ENCODE results near the gene SLC38A9.

The SLC38A9 gene

DNA sequence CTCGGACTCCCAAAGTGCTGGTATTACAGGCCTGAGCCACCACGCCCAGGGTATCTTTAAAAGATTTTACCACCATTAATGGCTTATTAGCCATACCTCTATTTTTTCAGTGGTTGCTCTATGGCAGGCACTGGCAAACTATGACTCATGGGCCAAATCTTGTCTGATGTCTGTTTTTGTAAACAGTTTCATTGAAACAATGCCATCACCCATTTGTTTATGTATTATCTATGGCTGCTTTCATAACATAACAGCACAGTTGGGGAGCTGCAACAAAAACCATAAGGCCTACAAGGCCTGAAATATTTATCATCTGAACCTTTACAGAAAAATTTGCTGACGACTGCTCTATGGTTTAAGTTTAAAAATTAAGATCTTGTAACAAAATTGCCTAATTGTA is 66.8 kb downstream of the SLC38A9 start:
- FAIRE-seq = no peak

DNA sequence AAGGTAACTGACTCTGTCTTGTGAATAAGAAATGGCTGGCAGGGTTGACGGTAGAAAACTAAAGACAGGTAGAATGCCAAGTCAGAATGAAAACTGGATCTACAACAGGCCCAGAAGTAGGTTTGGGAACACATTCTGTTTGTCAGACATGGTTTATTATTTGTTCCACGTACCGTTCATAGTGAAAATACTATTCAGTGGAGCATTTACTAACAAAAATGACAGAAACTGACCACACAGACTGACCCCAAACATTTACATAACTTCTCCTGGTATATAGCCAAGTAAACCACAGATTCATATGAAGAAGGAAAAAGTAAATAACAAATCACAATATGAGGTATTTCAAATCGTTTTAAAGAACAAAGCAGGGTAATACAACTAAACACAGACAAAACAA is 73.7 kb downstream of the SLC38A9 start:
- no peak for FAIRE-seq

DNA sequence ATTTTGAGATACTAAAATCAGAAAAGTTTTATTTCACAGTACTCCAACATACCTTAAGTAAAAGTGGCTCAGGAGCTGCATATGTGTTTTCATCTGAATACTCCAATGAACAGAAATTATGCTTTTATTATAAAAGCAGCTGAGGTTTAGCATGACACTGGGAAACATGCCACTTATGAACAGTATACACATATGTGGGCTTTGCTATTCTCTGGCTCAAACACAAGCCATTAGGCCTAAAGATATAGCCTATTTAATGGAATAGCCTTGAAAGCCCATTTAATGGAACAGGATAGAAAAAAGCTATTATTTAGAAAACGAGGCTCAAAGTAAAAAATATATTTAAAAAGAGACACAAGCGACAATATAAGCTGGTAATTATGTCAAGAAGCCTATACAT is 74.1 kb downstream of the SLC38A9 start:
- FAIRE-seq = no peak

DNA sequence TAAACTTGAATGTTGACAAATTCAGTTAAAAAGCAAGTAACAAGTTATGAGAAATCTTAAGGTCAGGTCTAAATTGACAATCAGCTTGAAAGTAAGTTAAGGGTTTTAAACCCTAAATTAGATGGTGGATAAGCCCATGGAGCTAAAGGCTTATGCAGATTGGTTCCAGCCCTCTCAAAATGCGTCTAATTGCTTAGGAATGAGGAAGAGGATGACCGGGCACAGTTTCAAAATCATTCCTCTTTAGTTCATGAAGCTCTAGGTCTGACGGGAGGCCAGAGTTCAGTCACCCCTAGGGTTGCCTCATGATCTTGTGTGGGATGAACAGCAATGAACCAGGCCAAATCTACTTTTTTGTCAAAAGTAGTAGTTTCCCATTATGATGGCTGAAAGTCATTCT is 75.4 kb downstream of the SLC38A9 start:
- no peak for FAIRE-seq

DNA sequence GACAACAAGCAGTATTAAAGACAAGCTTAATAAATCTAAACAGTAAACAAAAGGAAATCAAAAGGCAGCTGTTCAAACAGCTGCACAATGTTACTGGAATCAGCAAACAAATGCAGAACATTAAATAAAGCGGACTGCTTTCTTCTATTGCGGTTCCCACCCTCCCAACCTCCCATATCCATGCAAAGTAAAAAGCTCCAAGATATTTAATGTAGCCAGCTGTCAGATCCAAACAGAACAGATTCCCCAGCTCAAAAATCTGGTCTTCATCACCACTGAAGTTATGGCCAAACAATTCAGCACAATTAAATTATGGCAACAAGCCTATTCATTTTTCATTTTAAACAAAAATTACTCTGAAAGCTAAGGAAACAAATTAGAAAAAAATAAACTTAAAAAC is 75.9 kb downstream of the SLC38A9 start:
- no peak for FAIRE-seq

DNA sequence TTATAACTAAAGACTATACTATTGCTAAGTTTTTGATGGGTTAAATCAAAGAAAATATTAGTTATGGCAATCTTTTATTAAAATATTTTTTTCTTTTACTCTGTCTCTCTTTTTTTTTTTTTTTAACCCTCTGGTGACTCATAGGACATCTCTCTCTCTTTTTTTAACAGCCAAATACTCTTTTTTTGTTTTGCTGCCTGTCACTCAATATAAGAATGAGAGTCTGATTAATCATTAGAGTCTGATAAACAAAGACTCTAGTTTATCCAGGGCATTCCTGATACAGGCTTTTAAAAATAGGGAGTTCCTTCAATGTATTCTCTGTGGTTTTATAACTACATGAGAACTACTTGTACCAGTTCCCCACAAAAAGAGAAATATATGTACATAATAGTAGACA is 77.3 kb downstream of the SLC38A9 start:
- no peak for FAIRE-seq

DNA sequence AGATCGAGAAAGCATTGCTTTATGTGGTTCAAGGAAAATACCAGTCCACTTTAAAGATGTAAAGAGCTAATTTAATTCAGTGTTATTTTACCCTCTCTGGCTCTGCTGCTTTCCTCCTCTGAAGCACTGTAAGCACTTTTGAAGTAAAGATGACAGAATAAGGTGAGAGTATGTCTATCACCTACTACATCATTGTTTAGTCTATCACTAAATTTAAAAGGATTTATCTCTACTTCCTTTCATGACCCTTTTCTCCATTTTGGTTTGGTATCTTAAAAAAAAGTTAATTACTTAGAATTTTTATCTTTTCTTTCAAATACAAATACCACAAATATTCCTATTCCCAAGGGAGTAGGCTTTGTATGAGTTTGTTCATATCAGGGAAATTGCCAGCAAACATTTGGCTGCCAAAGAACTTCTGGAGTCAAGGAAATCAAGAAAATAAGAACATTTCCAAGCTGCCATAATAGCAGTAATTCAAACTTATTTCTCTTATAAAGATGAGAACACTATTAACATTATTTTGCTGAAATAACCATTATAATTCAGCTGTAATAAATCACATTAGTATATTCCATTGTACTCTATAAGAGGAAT is 77.8 kb downstream of the SLC38A9 start:
- FAIRE-seq = no peak

DNA sequence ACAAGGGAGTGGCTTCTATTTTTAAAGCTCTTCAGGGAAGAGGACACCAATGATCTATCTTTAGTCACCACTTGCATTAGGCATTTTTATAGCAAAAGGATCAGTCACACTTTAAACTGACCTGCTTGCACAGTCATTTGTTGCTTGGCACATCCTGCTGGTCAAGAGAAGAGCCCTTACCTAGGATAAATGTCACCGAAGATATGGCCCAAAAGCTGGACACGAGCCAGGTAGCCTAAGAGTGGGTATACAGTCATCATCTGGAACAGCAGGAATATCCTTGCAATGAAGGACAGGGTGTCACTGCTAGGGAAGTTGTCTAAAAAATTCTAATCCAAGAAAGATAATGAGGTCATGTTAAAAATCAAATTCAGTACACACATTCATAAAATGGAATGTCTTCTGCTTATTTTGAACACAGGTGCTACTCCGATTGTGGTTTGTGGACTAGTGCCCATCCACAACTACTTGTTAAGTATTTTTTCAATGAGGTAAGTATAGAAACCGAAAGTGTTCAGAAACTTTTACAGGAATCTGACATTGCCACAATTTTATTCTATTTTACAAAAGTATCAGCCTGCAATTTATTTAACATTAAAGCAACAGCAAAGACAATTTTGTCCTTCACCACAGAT is 78.4 kb downstream of the SLC38A9 start:
- FAIRE-seq = no peak

DNA sequence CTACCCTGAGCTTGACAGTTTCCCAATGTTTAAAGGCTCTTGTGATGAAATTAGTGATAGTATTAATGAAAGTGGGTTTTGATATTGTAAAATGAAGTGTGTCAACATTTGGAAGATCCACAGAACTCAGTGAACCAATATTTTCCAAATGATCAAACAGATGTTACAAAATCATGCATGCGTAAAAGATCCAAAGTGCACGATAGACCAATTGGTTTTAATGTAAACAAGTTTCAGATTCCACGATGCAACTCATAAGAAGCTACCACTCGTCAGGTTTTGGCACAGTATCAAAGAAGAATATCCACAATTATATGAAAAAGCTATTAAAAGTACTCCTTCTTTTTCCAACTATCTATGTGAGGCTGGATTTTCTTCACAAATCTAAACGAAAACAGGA is 82.3 kb downstream of the SLC38A9 start:
- no peak for FAIRE-seq

DNA sequence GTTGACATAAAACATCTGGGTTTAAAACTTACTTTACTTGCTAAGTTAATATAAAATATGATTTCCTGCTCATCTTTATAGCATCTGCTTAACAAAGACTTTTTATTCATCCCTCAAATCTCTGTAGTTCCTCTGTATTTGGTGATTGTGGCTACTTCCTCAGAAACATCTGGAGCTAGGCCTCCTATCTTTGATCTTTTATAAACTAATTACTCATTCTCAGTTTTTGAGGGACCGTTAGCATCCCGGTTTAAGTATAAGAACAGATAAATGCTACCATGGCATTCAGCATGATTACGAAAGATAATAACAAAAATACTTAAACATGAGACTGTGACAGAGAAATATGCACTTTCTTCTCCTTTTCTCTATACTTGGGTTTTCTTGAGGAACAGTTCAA is 85.3 kb downstream of the SLC38A9 start:
- no peak for FAIRE-seq

DNA sequence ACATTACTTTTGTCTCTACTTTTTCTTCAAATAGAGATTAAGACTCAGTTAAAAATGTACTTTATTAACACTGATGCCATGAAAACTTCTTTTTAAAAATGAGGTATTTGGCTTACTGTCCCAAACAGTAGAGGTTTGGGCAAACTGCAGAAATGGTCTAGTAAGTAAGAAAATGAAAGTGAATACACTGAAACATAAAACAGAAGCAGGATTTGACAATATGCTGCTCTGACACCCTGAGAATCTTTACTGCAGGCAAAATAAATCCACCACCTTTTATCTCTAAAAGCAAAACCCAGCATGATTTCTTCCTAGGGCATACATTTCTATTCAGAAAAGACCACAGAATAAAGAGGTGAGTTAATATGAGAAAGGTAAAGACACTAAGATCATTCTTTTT is 86.2 kb downstream of the SLC38A9 start:
- no peak for FAIRE-seq

DNA sequence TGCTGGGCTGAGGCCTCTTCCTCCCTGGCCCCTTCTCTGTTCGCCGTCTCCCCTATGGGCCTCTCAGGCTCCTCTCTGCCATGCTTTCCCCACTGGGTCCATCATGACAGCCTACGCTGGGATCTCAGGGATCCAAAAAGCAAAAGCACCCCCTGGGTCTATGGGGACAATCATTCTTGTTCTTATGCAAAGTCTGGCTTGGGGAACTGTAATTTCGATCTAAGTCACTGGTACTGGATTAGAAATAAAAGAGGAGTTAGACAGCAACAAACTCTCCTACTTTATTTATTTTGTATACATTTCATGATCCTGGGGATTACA is 86.6 kb downstream of the SLC38A9 start:
- no peak for FAIRE-seq

DNA sequence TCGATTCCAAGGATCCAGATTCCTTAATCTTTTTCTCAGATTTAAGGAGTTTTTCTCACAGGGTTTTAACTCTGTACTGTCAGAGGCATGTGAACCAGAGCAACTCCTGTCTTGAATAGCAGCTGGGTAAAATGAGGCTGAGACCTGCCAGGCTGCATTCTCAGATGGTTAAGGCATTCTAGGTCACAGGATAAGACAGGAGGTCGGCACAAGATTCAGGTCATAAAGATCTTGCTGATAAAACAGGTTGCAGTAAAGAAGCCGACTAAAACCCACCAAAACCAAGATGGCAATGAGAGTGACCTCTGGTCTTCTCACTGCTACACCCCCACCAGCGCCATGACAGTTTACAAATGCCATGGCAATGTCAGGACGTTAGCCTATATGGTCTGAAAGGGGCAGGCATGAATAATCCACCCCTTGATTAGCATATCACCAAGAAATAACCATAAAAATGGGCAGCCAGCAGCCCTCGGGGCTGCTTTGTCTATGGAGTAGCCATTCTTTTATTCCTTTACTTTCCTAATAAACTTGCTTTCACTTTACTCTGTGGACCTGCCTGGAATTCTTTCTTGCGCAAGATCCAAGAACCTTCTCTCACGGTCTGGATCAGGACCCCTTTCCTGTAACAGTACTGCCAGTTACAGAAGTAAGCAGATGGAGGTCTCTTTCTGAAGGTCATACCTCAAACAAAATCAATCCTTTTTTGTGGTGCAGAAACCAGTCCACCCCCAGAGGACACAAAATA is 87.1 kb downstream of the SLC38A9 start:
- no peak for FAIRE-seq

DNA sequence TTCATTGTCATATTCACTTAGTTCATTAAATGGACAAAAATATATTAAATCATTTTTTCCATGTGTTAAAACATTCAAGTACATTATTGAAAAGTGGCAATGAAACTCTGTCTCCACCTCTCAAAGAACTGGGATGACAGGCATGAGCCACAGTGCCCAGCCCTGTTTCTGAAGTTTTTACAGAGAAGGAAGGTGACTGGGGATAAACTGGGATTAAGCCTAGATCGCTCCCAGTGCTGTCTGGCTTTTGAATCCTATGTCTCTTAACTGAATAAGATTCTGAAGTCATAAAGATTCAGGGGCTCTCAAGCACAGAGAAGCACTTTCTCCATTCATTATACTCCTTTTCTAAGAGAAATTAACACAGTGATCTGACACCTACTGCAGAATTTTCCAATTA is 88.3 kb downstream of the SLC38A9 start:
- no peak for FAIRE-seq

DNA sequence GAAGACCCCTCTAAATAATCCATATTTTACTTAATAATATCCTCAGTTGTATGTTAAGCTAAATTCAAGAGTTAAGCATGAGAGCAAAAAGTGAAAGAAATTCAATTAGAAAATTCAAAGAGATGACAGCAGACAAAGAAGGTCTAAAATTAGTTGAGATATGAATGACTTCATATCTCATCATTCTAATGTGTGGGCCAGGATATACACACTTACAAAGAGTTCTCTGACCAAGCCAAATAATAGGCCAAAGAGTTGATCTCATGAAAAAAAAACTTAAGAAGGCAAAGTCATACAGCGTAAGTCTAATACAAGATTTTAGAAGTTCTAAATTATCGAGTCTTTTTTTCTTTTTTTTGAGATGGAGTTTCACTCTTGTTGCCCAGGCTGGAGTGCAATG is 89.7 kb downstream of the SLC38A9 start:
- no peak for FAIRE-seq

DNA sequence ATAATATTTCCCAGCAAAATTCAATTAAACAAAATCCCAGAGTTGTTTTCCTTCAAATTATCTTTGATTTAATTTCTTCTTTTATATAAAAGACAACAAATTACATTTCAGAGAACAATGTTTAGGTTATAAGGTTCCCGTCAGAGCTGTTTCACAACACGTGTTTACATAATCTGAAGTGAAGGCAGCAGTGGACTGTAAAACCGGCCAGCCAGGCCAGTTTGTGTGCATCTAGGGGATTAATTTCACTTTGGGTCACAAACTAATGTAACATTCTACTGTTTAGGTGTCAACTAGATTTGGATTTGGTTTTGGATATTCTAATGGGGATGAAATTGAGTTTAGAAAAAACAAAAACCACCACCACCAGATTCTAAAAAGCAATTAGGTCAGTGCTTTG is 90.9 kb downstream of the SLC38A9 start:
- no peak for FAIRE-seq

DNA sequence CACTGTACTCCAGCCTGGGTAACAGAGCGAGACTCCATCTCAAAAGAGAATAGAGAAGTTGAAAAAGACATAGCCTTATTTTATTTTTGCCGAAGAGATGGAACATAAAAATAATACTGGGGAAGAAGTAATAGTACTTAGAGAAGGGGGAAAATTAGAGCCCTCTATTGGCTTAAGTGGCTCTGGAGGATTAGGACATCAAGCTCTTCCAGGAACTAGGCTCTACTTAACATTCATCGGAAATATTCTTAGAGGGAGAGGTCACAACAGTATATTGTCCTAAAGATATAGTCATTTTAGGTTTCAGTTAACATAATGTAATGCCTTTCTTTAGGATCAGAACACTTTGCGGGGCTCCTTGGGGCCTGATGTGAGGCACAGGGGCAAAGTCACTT is 91.4 kb downstream of the SLC38A9 start:
- FAIRE-seq = no peak

DNA sequence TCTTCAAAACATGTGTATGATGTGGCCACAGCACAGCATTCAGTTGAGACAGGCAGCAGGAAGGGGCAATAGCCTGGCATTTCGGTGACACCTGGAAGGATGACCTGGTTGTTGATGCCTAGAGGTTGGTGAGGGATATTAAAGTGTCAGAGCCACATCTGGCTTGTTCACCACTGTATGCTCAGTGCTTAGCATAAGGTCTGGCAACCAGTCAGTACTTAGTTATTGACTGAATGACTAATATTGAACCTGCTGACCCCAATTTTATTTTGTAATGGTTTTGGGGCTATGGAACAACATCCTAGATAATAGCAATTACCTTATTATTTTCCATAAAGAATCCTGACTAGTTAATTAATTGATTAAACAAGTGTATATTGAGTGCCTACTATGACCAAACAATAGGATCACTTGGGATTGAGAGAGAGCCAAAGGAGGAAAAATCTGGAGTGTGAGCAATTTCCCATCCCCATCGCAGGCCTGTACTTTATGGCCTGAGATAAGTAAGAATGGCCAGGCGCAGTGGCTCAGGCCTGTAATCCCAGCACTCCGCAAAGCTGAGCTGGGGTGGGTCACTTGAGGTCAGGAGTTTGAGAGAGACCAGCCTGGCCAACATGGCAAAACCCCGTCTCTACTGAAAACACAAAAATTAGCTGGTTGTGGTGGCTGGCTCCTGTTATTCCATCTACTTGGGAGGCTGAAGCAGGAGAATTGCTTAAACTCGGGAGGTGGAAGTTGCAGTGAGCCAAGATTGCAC is 91.9 kb downstream of the SLC38A9 start:
- FAIRE-seq = no peak

DNA sequence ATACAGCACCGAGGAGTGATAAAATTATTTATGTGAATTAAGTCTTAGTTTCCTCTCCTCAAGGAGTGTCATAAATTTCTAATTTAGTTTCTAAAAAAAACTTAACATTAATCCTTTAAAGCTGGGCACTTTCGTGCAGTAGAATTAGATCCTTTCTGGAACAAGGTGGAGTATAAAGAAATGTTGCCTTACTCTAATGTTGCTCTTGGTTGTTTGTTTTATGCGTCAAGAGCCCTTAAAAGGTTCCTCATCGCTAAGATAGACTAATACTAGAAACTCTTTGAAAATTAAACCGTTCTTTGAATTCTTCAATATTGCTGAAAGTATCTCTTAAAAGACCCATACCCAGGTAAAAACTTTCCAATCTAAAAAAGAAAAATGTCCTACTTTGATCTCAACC is 93.8 kb downstream of the SLC38A9 start:
- FAIRE-seq = no peak

DNA sequence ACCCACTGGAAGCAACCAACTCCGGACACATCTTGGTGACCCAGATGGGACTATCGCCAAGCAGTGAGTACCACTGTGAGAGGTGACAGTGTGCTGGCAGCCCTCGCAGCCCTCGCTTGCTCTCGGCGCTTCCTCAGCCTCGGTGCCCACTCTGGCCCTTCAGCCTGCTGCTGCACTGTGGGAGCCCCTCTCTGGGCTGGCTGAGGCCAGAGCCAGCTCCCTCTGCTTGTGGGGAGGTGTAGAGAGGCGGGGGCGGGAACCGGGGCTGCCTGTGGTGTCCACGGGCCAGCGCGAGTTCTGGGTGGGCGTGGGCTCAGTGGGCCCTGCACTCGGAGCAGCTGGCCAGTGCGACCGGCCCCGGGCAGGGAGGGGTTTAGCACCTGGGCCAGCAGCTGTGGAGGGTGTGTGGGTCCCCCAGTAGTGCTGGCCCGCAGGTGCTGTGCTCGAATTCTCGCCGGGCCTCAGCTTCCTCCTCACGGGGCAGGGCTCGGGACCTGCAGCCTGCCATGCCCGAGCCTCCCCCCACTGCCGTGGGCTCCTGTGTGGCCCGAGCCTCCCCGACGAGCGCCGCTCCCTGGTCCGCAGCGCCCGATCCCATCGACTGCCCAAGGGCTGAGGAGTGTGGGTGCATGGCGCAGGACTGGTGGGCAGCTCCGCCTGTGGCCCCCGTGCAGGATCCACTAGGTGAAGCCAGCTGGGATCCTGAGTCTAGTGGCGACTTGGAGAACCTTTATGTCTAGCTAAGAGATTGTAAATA is 98.8 kb downstream of the SLC38A9 start:
- no peak for FAIRE-seq

DNA sequence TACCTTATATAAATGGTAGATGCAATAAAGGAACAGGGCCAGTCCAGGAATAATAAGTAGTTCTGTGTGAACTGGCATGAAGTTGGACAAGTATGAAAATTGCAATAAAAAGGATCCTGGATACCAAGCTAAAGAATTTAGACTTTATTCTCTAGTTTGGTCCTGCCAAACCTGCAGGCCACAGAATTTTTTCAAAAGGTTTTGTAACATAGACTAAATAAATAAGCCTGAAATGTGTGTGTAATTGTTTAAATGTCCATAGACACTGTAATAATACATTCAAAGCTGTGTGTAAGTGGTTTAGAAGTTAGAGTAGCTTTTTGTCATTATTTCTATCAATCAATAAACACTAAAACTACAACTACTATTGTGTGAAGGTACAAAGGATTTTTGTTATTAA is 101.6 kb downstream of the SLC38A9 start:
- FAIRE-seq = no peak

DNA sequence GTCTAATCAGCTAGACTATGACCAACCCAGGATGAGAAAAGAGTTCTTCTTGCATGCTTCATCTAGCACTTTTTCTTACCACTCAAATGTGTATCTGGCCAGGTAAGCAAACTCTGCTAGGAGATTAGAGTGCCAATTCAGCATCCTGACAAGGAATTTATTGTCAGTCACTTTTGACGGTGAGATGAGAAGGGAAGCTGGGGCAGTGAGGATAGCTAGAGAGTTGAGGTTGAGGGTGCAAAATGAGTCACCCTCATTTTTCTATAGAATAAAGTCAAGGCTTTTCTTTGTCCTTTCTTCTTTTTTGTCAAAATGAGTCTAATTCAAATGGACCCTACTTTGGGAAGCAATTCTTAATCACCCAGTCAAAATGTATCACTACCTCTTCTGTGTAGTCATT is 102.7 kb downstream of the SLC38A9 start:
- no peak for FAIRE-seq
